HEK293T (cell line): ENCODE results near the gene ATRIP.
"Not testable (repeated sequence)": the region's sequence is repeated elsewhere in the genome, so short reads cannot be mapped to it uniquely, and the experiment has no call there.

ENCODE experiments used
- ARNT ChIP-seq: fragments of 450-650 bp; IDR thresholded peaks from 2 replicates; pipeline ENCODE4 v1.6.1; 2017; ENCODE audit warnings: mild to moderate bottlenecking
- FOXA1 ChIP-seq: fragments of 450-650 bp; IDR thresholded peaks from 2 replicates; pipeline ENCODE4 v1.6.1; 2016; ENCODE audit warnings: mild to moderate bottlenecking
- HDGF ChIP-seq: fragments of 450-650 bp; IDR thresholded peaks from 2 replicates; pipeline ENCODE4 v1.6.1; 2017; ENCODE audit warnings: antibody characterized with exemption, borderline replicate concordance
- TARDBP ChIP-seq: fragments of 450-650 bp; IDR thresholded peaks from 2 replicates; pipeline ENCODE4 v1.6.1; 2016

GRCh38 chr3:48401434-48401901, 45.1 kb upstream of the ATRIP start:
- TF ChIP-seq TARDBP, ARNT, HDGF, FOXA1: not testable (repeated sequence)
